ENCODE results near the gene OR2G6.
"Not testable (repeated sequence)": the region's sequence is repeated elsewhere in the genome, so short reads cannot be mapped to it uniquely, and the experiment has no call there.

Gene OR2G6

GRCh38 chr1:248507773-248508172 lies at the start of gene OR2G6:
Gene OR2G6, plus strand, starts transcription at chr1:248508073. Its CDS starts 13,574 bp downstream, at chr1:248521647.
- not testable (repeated sequence) for H3K36me3 ChIP-seq (ENCODE audit: control insufficient read depth in 5 of 5, insufficient read depth in 5 of 5, low read length in 5 of 5); H3K27ac ChIP-seq (ENCODE audit: low read depth, low read length); H3K9me3 ChIP-seq (ENCODE audit: control insufficient read depth in 5 of 5, low read length in 5 of 5); H3K27me3 ChIP-seq (ENCODE audit: control insufficient read depth in 5 of 5, insufficient read depth in 4 of 5, low read length in 5 of 5); H3K9ac ChIP-seq (ENCODE audit: low read length in 5 of 5); H3K4me1 ChIP-seq (ENCODE audit: control insufficient read depth in 5 of 5, insufficient read depth in 5 of 5, low read length in 5 of 5); H3K4me3 ChIP-seq (ENCODE audit: low read depth in 1 of 5, low read length in 5 of 5)

- H3K27me3 ChIP-seq (ENCODE audit: control insufficient read depth in 5 of 5, insufficient read depth in 4 of 5, low read length in 5 of 5); H3K9me3 ChIP-seq (ENCODE audit: control insufficient read depth in 5 of 5, low read length in 5 of 5); H3K27ac ChIP-seq (ENCODE audit: low read depth, low read length); H3K9ac ChIP-seq (ENCODE audit: low read length in 5 of 5); H3K4me3 ChIP-seq (ENCODE audit: low read depth in 1 of 5, low read length in 5 of 5); H3K36me3 ChIP-seq (ENCODE audit: control insufficient read depth in 5 of 5, insufficient read depth in 5 of 5, low read length in 5 of 5); H3K4me1 ChIP-seq (ENCODE audit: control insufficient read depth in 5 of 5, insufficient read depth in 5 of 5, low read length in 5 of 5): not testable (repeated sequence)
Observed at GRCh38 chr1:248459117-248459516, 48.8 kb upstream of the OR2G6 start.

- Histone ChIP-seq H3K4me3 (ENCODE audit: low read depth in 1 of 5, low read length in 5 of 5) (no peak overlapping the region), H3K9ac (ENCODE audit: low read length in 5 of 5) (no peak overlapping the region), H3K36me3 (ENCODE audit: control insufficient read depth in 5 of 5, insufficient read depth in 5 of 5, low read length in 5 of 5) (no peaks in the 10 kb centered on the region), H3K9me3 (ENCODE audit: control insufficient read depth in 5 of 5, low read length in 5 of 5) (no peaks in the 10 kb centered on the region), H3K27me3 (ENCODE audit: control insufficient read depth in 5 of 5, insufficient read depth in 4 of 5, low read length in 5 of 5) (no peaks in the 10 kb centered on the region), H3K27ac (ENCODE audit: low read depth, low read length) (no peak overlapping the region), H3K4me1 (ENCODE audit: control insufficient read depth in 5 of 5, insufficient read depth in 5 of 5, low read length in 5 of 5) (no peaks in the 10 kb centered on the region)
Observed at GRCh38 chr1:248471154-248471553, 36.7 kb upstream of the OR2G6 start.

GRCh38 chr1:248472111-248472510 lies 35.8 kb upstream of the OR2G6 start:
- not testable (repeated sequence) for H3K9ac ChIP-seq (ENCODE audit: low read length in 5 of 5); H3K36me3 ChIP-seq (ENCODE audit: control insufficient read depth in 5 of 5, insufficient read depth in 5 of 5, low read length in 5 of 5); H3K27me3 ChIP-seq (ENCODE audit: control insufficient read depth in 5 of 5, insufficient read depth in 4 of 5, low read length in 5 of 5); H3K27ac ChIP-seq (ENCODE audit: low read depth, low read length); H3K9me3 ChIP-seq (ENCODE audit: control insufficient read depth in 5 of 5, low read length in 5 of 5); H3K4me3 ChIP-seq (ENCODE audit: low read depth in 1 of 5, low read length in 5 of 5); H3K4me1 ChIP-seq (ENCODE audit: control insufficient read depth in 5 of 5, insufficient read depth in 5 of 5, low read length in 5 of 5)

- H3K27me3 ChIP-seq (ENCODE audit: control insufficient read depth in 5 of 5, insufficient read depth in 4 of 5, low read length in 5 of 5); H3K9ac ChIP-seq (ENCODE audit: low read length in 5 of 5); H3K4me1 ChIP-seq (ENCODE audit: control insufficient read depth in 5 of 5, insufficient read depth in 5 of 5, low read length in 5 of 5); H3K27ac ChIP-seq (ENCODE audit: low read depth, low read length); H3K36me3 ChIP-seq (ENCODE audit: control insufficient read depth in 5 of 5, insufficient read depth in 5 of 5, low read length in 5 of 5); H3K4me3 ChIP-seq (ENCODE audit: low read depth in 1 of 5, low read length in 5 of 5); H3K9me3 ChIP-seq (ENCODE audit: control insufficient read depth in 5 of 5, low read length in 5 of 5): not testable (repeated sequence)
Observed at GRCh38 chr1:248473051-248473450, 34.8 kb upstream of the OR2G6 start, which contains the start of gene OR2T3. Gene OR2T3, plus strand, starts transcription at chr1:248473351. Its CDS starts 0 bp downstream, at chr1:248473351.

- not testable (repeated sequence) for H3K9me3 ChIP-seq (ENCODE audit: control insufficient read depth in 5 of 5, low read length in 5 of 5); H3K27me3 ChIP-seq (ENCODE audit: control insufficient read depth in 5 of 5, insufficient read depth in 4 of 5, low read length in 5 of 5); H3K27ac ChIP-seq (ENCODE audit: low read depth, low read length); H3K4me1 ChIP-seq (ENCODE audit: control insufficient read depth in 5 of 5, insufficient read depth in 5 of 5, low read length in 5 of 5); H3K4me3 ChIP-seq (ENCODE audit: low read depth in 1 of 5, low read length in 5 of 5); H3K9ac ChIP-seq (ENCODE audit: low read length in 5 of 5); H3K36me3 ChIP-seq (ENCODE audit: control insufficient read depth in 5 of 5, insufficient read depth in 5 of 5, low read length in 5 of 5)
Observed at GRCh38 chr1:248475660-248476059, 32.2 kb upstream of the OR2G6 start.

- H3K27ac ChIP-seq (ENCODE audit: low read depth, low read length); H3K4me3 ChIP-seq (ENCODE audit: low read depth in 1 of 5, low read length in 5 of 5); H3K36me3 ChIP-seq (ENCODE audit: control insufficient read depth in 5 of 5, insufficient read depth in 5 of 5, low read length in 5 of 5); H3K9ac ChIP-seq (ENCODE audit: low read length in 5 of 5); H3K9me3 ChIP-seq (ENCODE audit: control insufficient read depth in 5 of 5, low read length in 5 of 5); H3K27me3 ChIP-seq (ENCODE audit: control insufficient read depth in 5 of 5, insufficient read depth in 4 of 5, low read length in 5 of 5); H3K4me1 ChIP-seq (ENCODE audit: control insufficient read depth in 5 of 5, insufficient read depth in 5 of 5, low read length in 5 of 5): not testable (repeated sequence)
Observed at GRCh38 chr1:248481686-248482579, 25.9 kb upstream of the OR2G6 start.

- not testable (repeated sequence) for H3K4me1 ChIP-seq (ENCODE audit: control insufficient read depth in 5 of 5, insufficient read depth in 5 of 5, low read length in 5 of 5); H3K9me3 ChIP-seq (ENCODE audit: control insufficient read depth in 5 of 5, low read length in 5 of 5); H3K27me3 ChIP-seq (ENCODE audit: control insufficient read depth in 5 of 5, insufficient read depth in 4 of 5, low read length in 5 of 5); H3K9ac ChIP-seq (ENCODE audit: low read length in 5 of 5); H3K4me3 ChIP-seq (ENCODE audit: low read depth in 1 of 5, low read length in 5 of 5); H3K27ac ChIP-seq (ENCODE audit: low read depth, low read length); H3K36me3 ChIP-seq (ENCODE audit: control insufficient read depth in 5 of 5, insufficient read depth in 5 of 5, low read length in 5 of 5)
Observed at GRCh38 chr1:248488289-248488688, 19.6 kb upstream of the OR2G6 start, which contains the start of gene OR2T5. Gene OR2T5, plus strand, starts transcription at chr1:248488589. Its CDS starts 0 bp downstream, at chr1:248488589.

- H3K36me3 ChIP-seq (ENCODE audit: control insufficient read depth in 5 of 5, insufficient read depth in 5 of 5, low read length in 5 of 5); H3K9ac ChIP-seq (ENCODE audit: low read length in 5 of 5); H3K27ac ChIP-seq (ENCODE audit: low read depth, low read length); H3K9me3 ChIP-seq (ENCODE audit: control insufficient read depth in 5 of 5, low read length in 5 of 5); H3K4me3 ChIP-seq (ENCODE audit: low read depth in 1 of 5, low read length in 5 of 5); H3K27me3 ChIP-seq (ENCODE audit: control insufficient read depth in 5 of 5, insufficient read depth in 4 of 5, low read length in 5 of 5); H3K4me1 ChIP-seq (ENCODE audit: control insufficient read depth in 5 of 5, insufficient read depth in 5 of 5, low read length in 5 of 5): not testable (repeated sequence)
Observed at GRCh38 chr1:248496661-248497060, 11.2 kb upstream of the OR2G6 start.

GRCh38 chr1:248500305-248501035 lies 7.4 kb upstream of the OR2G6 start:
- H3K27me3 ChIP-seq (ENCODE audit: control insufficient read depth in 5 of 5, insufficient read depth in 4 of 5, low read length in 5 of 5); H3K27ac ChIP-seq (ENCODE audit: low read depth, low read length); H3K36me3 ChIP-seq (ENCODE audit: control insufficient read depth in 5 of 5, insufficient read depth in 5 of 5, low read length in 5 of 5); H3K4me3 ChIP-seq (ENCODE audit: low read depth in 1 of 5, low read length in 5 of 5); H3K9me3 ChIP-seq (ENCODE audit: control insufficient read depth in 5 of 5, low read length in 5 of 5); H3K4me1 ChIP-seq (ENCODE audit: control insufficient read depth in 5 of 5, insufficient read depth in 5 of 5, low read length in 5 of 5); H3K9ac ChIP-seq (ENCODE audit: low read length in 5 of 5): not testable (repeated sequence)

Data from subcutaneous abdominal adipose tissue (tissue), 5 donors.